MCF 10A (cell line): ENCODE data around the gene PTK6. TPM values are rescaled to one million over a fixed set of nuclear protein-coding genes. Genes with fewer than 3 reads are reported as not detected.

Source experiments
- BruUV-seq: library from RNA; stranded (reverse); fragments of 400-500 nt; replicated peaks from 2 replicates; lab custom pipeline; 2021; lab: Mats Ljungman, UMichigan
- CTCF ChIA-PET: fragments of 300-600 bp; sonication (Branson Sonifier 250); formaldehyde crosslinking; extraction: SDS; loops from one replicate; lab custom pipeline; 2021; ENCODE audit warnings: antibody characterized with exemption, inconsistent platforms; lab: Yijun Ruan, JAX
- POLR2A ChIA-PET: fragments of 300-600, 350-650 bp; sonication (Branson Sonifier 250); formaldehyde crosslinking; extraction: SDS; loops from one replicate; lab custom pipeline; 2020; ENCODE audit warnings: antibody characterized with exemption, inconsistent platforms; lab: Yijun Ruan, JAX
- DNase-seq: peaks from one replicate; pipeline ENCODE4 v3.0.0-alpha.2; 2018; ENCODE audit not compliant: unreplicated experiment
- H3K27ac Mint-ChIP-seq: one replicate; pipeline ENCODE4 v1.8.0; 2022; ENCODE audit warnings: mild to moderate bottlenecking, low read depth, mixed read lengths; ENCODE audit not compliant: unreplicated experiment
- H3K27me3 Mint-ChIP-seq: one replicate; pipeline ENCODE4 v1.8.0; 2022; ENCODE audit warnings: mixed read lengths; ENCODE audit not compliant: insufficient read depth, unreplicated experiment
- H3K36me3 Mint-ChIP-seq: one replicate; pipeline ENCODE4 v1.8.0; 2022; ENCODE audit warnings: mild to moderate bottlenecking, moderate library complexity, mixed read lengths; ENCODE audit not compliant: insufficient read depth, unreplicated experiment
- H3K4me1 Mint-ChIP-seq: one replicate; pipeline ENCODE4 v1.8.0; 2022; ENCODE audit warnings: mixed read lengths; ENCODE audit not compliant: insufficient read depth, unreplicated experiment
- H3K4me3 Mint-ChIP-seq: one replicate; pipeline ENCODE4 v1.8.0; 2022; ENCODE audit warnings: mild to moderate bottlenecking, moderate library complexity, mixed read lengths; ENCODE audit not compliant: unreplicated experiment
- H3K9me3 Mint-ChIP-seq: one replicate; pipeline ENCODE4 v1.8.0; 2022; ENCODE audit warnings: mixed read lengths; ENCODE audit not compliant: unreplicated experiment
- intact Hi-C: fragments of 100-400 bp; cut with micrococcal nuclease; formaldehyde crosslinking; loops from 2 replicates; pipeline ENCODE4 v1.14.1; 2022
- total RNA-seq: library from RNA; stranded (reverse); gene quantifications from 2 replicates; pipeline ENCODE4 v1.2.3, GENCODE V29; 2022
- TF ChIP-seq, protein P1 (sequence below): fragments of 200-600 bp; IDR thresholded peaks from one replicate; pipeline ENCODE4 v1.8.0; 2022; ENCODE audit warnings: antibody characterized with exemption, mild to moderate bottlenecking; ENCODE audit not compliant: unreplicated experiment

PTK6 gene
- total RNA-seq, 1 experiment from 2014 or later, result 4.4 TPM

DNA sequence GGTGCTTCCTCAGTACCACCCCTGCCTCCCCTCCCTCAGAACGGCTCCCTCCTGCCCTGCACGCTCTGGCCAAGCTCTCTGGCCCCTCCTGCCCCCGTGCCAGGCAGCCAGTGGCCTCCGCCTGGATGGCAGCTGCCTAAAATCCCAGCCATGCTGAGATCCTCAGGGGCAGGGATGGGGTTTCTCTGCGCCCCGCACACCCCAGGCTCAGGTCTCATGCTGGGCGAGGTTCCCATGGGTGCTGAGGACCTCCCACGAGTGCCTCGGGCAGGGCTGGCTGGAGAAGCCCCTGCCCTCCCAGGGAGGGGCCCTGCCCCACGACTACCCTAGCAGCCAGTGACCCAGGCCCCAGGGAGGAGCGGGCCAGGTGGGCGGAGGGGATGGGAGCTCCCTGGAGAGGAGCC is 2.7 kb downstream of the PTK6 start:
- intact Hi-C loops, result loop anchor here (10.0 kb wide), 1 partner anchor 110 kb away; no protein-coding TSS in a partner anchor
- no peaks in the 10 kb centered on the region for H3K36me3 Mint-ChIP-seq
- peaks cover 21% of the 10 kb centered on the region for H3K4me1 Mint-ChIP-seq
- ChIA-PET CTCF (interaction anchor here (0.8 to 1.0 kb wide), 2 partner anchors 12 to 38 kb away, joined by 3 to 4 read pairs; no protein-coding TSS in a partner anchor), POLR2A (interaction anchor here (0.6 to 11.8 kb wide), 12 partner anchors 9 to 446 kb away, joined by 3 to 124 read pairs (median 4); partner anchors contain the start of genes GMEB2, PPDPF, PRPF6 and TPD52L2)
- DNase-seq, result no peak
- TF ChIP-seq, protein P1, sequence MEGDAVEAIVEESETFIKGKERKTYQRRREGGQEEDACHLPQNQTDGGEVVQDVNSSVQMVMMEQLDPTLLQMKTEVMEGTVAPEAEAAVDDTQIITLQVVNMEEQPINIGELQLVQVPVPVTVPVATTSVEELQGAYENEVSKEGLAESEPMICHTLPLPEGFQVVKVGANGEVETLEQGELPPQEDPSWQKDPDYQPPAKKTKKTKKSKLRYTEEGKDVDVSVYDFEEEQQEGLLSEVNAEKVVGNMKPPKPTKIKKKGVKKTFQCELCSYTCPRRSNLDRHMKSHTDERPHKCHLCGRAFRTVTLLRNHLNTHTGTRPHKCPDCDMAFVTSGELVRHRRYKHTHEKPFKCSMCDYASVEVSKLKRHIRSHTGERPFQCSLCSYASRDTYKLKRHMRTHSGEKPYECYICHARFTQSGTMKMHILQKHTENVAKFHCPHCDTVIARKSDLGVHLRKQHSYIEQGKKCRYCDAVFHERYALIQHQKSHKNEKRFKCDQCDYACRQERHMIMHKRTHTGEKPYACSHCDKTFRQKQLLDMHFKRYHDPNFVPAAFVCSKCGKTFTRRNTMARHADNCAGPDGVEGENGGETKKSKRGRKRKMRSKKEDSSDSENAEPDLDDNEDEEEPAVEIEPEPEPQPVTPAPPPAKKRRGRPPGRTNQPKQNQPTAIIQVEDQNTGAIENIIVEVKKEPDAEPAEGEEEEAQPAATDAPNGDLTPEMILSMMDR, result no peak
- H3K9me3 Mint-ChIP-seq, result no peaks in the 10 kb centered on the region
- no peaks in the 10 kb centered on the region for H3K27me3 Mint-ChIP-seq
- no TSS peak for BruUV-seq
- H3K27ac Mint-ChIP-seq, result no peak overlapping the region
- H3K4me3 Mint-ChIP-seq, result no peak overlapping the region

DNA sequence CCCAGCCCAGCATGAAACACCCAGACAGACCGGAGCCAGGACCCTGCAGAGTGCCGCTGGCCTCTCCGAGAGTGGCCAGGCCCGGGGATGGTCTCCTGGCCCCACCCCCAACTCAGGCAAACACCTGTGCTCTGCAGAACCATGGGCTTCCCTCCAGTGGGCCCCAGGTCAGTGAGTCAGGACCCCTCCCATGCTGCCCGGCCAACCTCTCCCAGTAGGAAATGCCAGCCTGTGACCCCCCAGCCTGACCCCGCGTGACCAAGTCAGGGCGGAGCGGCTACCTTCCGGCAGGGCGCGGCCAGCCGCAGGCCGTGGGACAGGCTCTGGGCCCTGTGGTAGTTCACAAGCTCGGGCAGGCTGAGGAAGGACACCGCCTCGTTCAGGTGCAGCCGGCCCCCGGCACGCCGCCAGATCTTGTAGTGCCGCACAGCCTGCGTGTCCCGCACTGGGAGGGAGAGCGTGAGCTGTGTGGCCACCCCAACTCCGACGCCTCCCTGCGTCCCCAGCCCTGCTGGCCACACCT is 3.2 kb downstream of the PTK6 start:
- H3K9me3 Mint-ChIP-seq, result no peaks in the 10 kb centered on the region
- intact Hi-C loops, result loop anchor here (10.0 kb wide), 1 partner anchor 111 kb away; no protein-coding TSS in a partner anchor
- ChIA-PET POLR2A (interaction anchor here (0.6 to 11.8 kb wide), 11 partner anchors 8 to 447 kb away, joined by 3 to 124 read pairs (median 4); partner anchors contain the start of genes GMEB2, PPDPF, PRPF6 and TPD52L2), CTCF (interaction anchor here (1.0 kb wide), 1 partner anchor 12 kb away, joined by 3 read pairs; no protein-coding TSS in a partner anchor)
- TF ChIP-seq, protein P1, result no peak
- H3K4me1 Mint-ChIP-seq, result peaks cover 21% of the 10 kb centered on the region
- no peak overlapping the region for H3K4me3 Mint-ChIP-seq
- no peaks in the 10 kb centered on the region for H3K36me3 Mint-ChIP-seq
- DNase-seq, result peak; percentile 74
- no TSS peak for BruUV-seq
- H3K27me3 Mint-ChIP-seq, result no peaks in the 10 kb centered on the region
- H3K27ac Mint-ChIP-seq, result no peak overlapping the region

DNA sequence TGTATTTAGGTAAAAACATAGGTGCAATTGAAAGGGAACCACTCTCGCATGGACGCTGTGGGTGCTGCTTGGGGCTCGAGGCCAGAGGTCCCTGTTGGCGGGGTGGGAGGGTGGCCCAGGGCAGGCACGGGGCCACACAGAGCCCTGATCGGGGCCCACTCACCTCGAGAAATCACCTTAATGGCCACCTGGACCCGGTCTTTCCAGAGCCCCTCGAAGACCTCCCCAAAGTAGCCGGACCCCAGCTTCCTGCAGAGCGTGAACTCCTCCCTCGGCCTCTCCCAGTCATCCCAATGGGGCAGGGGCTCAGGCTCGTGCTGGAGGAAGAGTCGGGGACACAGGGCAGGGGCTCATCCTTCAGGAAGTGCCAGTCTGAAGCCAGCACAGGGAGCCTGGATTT is 3.8 kb downstream of the PTK6 start:
- Mint-ChIP-seq H3K4me3 (no peak overlapping the region), H3K27me3 (no peaks in the 10 kb centered on the region), H3K36me3 (no peaks in the 10 kb centered on the region), H3K9me3 (no peaks in the 10 kb centered on the region), H3K4me1 (peaks cover 21% of the 10 kb centered on the region), H3K27ac (no peak overlapping the region)
- POLR2A ChIA-PET, result interaction anchor here (0.6 to 11.8 kb wide), 4 partner anchors 11 to 658 kb away, joined by 3 to 124 read pairs (median 8); partner anchors contain the start of genes PPDPF and TPD52L2
- CTCF ChIA-PET, result interaction anchor here (1.0 kb wide), 1 partner anchor 11 kb away, joined by 3 read pairs; no protein-coding TSS in a partner anchor
- TF ChIP-seq, protein P1, result no peak
- DNase-seq, result no peak
- intact Hi-C loops, result loop anchor here (10.0 kb wide), 1 partner anchor 111 kb away; no protein-coding TSS in a partner anchor
- BruUV-seq, result no TSS peak

DNA sequence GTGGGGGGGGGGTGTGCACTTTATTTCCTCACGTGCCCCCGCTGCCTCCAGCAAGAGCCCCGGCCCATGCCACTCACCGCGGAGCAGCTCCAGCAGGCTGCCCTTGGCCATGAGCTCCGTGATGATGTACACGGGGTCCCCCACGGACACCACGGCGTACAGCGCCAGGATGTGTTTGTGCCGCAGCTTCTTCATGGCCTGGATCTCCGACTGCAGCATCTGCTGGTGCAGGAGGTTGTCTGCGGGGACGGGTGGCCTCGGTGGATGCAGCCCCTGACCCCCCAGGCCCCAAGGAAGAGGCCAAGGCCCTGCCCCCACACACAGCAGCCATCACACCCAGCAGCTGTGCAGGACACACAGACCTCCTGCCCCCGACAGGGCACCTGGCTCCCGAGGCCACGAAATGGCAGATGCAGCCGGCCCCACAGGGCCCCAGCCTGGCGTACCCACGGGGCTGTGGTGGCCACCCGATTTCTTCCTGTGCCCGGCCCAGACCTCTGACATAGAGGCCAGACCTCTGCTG is 4.7 kb downstream of the PTK6 start:
- no peak overlapping the region for H3K4me3 Mint-ChIP-seq
- ChIA-PET POLR2A (interaction anchor here (2.0 to 11.8 kb wide), 2 partner anchors 10 to 333 kb away, joined by 7 to 124 read pairs; partner anchors contain the start of genes PPDPF and TPD52L2), CTCF (no interaction called here)
- H3K9me3 Mint-ChIP-seq, result no peaks in the 10 kb centered on the region
- peaks cover 21% of the 10 kb centered on the region for H3K4me1 Mint-ChIP-seq
- no TSS peak for BruUV-seq
- TF ChIP-seq, protein P1, result no peak
- no peak for DNase-seq
- H3K27me3 Mint-ChIP-seq, result no peaks in the 10 kb centered on the region
- no peaks in the 10 kb centered on the region for H3K36me3 Mint-ChIP-seq
- no peak overlapping the region for H3K27ac Mint-ChIP-seq
- intact Hi-C loops, result loop anchor here (10.0 kb wide), 1 partner anchor 112 kb away; no protein-coding TSS in a partner anchor
